ENCODE data around the gene IL17REL.

- TF ChIP-seq CTCF (IDR thresholded peaks at IDR 0.05), result no peak
- no peak for TF ChIP-seq EP300 (IDR thresholded peaks at IDR 0.05)
- TF ChIP-seq POLR2A (IDR thresholded peaks at IDR 0.05), result no peak
- TF ChIP-seq POLR2AphosphoS5 (IDR thresholded peaks at IDR 0.05), result no peak
These were observed 1.5 kb upstream of the IL17REL start for GRCh38 chr22:50014053-50014501.
